GM04504 (cell line): ENCODE measurements around the gene RAB40C.

Experiments used
- DNase-seq: peaks from one replicate; pipeline ENCODE4 v3.0.0-alpha.2; 2012; ENCODE audit warnings: low read depth

RAB40C gene

GRCh38 chr16:632486-633335 lies 42.8 kb downstream of the RAB40C start:
- no peak for DNase-seq

DNA sequence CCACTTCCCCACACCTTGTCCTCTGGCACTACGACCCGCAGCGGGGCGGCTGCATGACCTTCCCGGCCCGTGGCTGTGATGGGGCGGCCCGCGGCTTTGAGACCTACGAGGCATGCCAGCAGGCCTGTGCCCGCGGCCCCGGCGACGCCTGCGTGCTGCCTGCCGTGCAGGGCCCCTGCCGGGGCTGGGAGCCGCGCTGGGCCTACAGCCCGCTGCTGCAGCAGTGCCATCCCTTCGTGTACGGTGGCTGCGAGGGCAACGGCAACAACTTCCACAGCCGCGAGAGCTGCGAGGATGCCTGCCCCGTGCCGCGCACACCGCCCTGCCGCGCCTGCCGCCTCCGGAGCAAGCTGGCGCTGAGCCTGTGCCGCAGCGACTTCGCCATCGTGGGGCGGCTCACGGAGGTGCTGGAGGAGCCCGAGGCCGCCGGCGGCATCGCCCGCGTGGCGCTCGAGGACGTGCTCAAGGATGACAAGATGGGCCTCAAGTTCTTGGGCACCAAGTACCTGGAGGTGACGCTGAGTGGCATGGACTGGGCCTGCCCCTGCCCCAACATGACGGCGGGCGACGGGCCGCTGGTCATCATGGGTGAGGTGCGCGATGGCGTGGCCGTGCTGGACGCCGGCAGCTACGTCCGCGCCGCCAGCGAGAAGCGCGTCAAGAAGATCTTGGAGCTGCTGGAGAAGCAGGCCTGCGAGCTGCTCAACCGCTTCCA lies 43.6 kb downstream of the RAB40C start:
- DNase-seq: no peak

- no peak for DNase-seq
Measured at GRCh38 chr16:634051-634670, 44.3 kb downstream of the RAB40C start.

DNA sequence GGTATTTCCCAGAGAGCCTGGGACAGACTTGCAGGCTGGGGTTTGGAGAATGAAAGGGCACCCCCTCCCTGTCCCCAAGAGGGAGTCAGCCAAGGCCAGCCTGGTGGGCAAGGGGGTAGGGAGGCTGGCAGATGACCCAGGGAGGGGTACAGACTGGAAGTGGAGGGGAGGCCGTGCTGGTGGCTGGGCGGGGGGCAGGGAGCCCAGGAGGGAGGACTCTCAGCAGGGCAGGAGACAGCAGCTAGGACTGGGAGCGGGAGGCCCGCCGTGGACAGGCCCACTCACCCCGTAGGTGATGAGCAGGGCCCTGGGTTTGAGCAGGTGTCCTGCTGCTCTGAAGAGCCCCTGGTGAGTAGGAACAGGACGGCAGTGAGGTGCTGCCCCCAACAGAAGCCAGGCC lies 45.1 kb downstream of the RAB40C start:
- no peak for DNase-seq

DNA sequence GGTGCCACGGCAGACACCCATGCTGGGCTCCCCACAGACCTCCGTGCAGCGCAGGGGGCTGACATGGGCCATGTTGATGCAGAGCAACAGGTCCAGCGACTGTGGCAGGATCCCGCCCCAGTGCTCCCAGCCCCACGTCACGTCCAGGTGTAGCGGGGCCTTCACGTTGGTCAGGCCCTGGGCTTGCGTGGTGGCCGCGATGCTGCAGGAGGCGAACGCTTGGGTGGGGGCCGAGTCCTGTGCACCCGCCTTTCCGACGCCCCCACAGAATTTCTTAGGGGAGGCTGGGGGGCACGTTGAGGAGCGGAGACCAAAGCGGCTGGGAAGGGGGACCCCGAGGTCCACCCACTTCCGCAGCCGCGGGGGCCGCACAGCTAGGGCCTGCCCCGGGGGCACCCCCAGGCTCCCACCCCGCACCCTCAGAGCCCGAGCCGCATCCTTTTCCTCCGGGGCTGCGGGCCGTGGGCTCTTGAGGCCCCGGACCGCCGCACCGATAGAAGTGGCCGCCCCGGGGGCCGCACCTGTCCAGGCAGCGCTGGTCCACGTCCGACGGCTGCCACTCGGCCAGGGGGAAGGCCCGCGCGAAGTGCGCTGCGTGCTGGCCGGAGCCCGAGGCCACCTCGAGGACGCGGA lies 45.8 kb downstream of the RAB40C start:
- no peak for DNase-seq

DNA sequence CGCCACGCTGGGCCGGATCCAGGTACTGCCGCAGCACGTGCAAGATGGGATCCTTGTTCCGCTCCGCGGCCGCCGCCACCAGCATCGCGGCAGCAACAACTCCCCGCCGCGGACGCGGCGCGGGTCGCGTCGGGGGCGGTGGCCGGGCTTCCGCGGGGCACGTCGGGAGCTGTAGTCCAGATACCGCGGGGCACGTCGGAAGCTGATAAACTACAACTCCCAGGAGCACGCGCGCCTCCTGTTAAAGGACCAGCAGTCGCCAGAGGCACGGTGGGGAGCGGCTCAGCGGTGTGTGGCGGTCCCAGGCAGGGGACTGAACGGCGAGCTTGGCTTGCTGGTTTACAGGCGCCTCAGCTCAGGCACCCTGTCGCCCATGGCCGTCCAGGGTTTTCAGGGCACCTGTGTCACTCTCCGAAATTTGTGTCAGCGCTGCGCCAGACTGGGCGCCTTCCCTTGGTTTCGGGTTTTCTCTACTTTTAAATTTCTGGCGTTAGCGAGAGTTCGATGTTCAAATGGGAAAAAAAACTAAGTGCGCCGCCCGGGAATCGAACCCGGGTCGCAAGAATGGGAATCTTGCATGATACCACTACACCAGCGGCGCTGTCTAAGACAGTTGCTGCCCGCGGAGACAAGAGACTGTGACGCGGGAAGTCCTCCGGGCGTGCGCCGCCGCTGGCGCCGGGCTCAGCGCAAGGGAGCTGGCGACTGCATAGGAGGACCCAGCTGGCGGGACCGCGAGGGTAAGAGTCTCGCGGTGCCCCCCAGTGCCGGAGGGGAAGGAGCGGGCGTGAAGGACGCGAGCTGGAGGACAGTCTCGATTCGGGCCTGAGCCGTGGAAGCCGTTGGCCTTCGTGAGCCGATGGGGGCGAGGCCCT lies 46.6 kb downstream of the RAB40C start, which contains the start of gene METTL26:
TSS of gene METTL26 (minus strand) at position 100 of the 875 bp plus-strand sequence. CDS start at position 85, 15 bp downstream.
- DNase-seq: peak; percentile 86

DNA sequence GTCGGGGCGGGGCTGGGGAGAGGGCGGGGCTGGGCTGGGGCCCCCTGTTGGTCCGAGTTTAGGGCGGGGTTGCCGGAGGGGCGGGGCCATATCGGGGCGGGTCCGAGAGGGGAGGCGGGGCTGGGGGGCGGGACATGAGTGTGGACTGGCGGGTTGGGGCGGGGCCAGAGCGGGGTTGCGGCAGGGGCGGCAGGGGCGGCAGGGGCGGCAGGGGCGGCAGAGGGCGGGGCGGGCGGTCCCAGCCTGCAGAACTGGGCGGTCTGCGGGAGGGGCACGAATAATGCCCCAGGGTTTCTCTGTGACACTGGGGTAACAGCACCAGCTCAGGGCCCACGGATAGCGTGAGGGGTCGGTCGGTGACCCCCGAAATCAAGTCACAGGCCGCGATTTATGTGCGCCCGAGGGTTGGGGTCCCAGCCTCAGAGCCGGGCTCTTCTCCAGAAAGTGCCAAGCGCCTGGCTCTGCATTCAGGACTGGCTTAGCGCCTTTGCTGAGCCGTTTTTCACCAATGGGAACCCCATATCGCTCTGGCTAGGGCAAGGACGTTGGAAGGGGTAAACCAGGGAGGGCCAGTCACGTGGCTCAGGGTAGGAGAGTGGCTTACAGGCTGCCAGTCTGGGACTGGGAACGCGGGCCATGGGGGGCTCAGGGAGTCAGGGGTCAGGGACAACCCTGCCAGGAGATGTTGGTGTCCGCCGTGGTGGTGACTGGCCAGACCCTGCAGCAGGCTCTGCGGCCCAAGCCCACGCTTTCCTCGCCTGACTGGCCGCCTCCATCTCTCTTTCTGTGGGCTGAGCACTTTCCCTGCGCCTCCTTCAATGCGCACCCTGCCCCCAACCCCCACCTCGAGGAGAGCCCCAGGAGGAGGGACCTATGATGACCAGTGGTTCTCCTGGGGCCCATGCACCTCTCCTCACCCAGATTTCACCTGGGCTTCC lies 47.5 kb downstream of the RAB40C start:
- DNase-seq: peak; percentile 69

GRCh38 chr16:638034-638543 lies 48.2 kb downstream of the RAB40C start:
- DNase-seq: no peak

- DNase-seq: no peak
Measured at GRCh38 chr16:638836-639235, 49.0 kb downstream of the RAB40C start.

DNA sequence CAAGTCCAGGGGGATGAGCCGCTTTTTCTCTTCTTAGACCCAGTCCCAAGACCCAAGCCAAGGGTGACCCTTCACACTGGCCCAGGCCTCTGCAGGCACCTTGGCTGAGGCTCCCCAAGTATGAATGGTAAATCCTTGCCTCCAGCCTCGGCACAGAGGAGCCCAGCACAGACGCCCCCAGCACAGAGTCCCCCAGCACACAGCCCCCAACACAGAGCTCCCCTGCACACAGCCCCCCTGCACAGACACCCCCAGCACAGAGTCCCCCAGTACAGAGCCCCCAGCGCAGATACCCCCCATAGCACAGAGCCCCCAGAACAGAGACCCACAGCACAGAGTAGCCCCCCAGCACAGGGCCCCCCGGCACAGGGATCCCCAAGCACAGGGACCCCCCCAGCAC lies 50.7 kb downstream of the RAB40C start:
- no peak for DNase-seq

DNA sequence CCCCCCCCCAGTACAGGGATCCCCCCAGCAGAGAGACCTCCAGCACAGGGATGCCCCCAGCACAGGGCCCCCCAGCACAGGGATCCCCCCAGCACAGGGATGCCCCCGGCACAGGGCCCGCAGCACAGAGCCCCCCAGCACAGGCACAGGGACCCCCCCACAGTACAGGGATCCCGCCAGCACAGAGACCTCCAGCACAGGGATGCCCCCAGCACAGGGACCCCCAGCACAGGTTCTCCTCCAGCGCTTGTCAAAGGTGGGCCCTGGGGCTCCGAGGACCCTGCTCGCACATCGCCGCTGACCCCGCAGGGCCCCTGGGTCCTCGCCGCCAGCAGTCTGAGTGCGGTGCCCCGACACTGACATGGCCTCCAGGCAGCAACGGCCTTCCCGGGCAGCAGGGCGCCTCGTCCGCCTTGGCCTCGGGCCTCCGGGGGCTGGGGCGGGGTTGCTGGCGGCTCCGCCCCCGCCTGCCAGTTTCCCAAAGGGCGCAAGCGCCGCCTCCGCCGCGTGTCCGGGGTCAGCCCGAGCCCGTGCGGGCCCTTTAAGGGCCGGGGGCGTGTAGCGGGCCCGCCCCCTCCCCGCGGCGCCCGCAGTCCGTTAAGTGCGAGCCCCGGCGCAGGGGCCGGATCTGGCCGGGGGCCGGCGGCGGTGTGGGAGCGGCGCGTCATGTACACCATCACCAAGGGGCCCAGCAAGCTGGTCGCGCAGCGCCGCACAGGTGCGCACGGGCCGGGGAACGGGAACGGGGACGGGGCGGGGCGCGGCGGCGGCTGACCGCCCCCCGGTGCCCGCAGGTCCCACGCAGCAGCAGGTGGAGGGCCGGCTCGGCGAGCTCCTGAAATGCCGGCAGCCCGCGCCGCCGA lies 51.7 kb downstream of the RAB40C start, which contains the start of gene MCRIP2:
TSS of gene MCRIP2 (plus strand) at position 503 of the 863 bp plus-strand sequence. CDS start at position 667, 164 bp downstream.
- peak; percentile 48 for DNase-seq

- DNase-seq: no peak
Measured at GRCh38 chr16:642189-643049, 52.6 kb downstream of the RAB40C start.

DNA sequence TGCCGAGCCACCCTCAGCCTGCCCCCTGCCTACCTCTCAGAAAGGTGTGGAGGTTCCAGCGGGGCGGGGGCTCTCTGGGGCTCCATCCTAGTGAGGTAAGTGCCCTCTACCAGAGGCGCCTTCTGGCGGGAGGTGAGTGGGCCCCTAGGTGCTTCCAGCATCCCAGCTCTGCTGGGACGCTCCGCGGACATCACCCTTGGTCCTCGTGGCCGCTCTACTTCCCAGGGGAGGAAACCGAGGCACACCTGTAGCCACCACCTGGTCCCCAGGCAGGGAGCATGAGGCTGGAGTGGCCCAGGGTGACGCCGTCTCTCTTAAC lies 53.1 kb downstream of the RAB40C start:
- DNase-seq: no peak

- DNase-seq: no peak
Measured at GRCh38 chr16:644556-644955, 54.7 kb downstream of the RAB40C start.

DNA sequence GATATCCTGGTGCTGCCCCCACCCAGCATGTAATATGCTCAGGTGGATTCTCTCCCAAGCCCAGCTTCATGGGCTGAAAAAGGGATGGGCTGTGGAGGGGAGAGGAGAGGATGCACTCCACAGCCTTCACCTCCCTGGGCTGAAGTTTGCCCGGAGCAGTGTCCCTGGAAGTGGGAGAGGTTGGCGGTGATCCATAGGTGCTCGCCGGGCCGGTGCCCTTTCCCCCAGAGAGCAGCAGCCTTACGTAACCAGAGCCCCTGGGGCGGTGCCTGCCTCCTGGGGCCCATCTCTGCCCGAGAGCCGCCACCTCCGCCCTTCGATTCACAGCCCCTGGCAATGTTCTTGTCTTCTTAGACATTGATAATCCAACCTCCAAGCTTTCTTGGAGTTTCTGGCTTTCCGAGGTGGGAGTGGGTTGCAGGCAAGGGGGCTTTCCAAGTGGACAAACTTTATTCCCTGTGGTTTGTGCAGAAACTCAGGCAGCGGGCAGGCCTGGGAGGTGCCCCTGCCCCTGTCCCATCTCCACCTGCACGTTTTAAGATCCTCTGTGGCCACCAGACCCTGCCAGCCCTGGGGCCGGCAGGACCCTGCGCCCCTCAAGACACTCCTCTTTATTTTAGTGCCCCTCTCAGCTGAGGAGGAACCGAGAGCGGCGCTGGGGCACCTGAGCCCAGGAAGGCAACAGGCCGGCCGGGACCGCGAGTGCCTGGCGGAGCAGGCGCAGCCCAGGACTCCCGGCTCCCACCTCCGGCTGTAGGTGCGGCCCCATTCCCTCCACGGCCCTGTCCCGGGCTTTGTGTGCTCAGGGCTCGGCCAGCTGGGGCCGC lies 56.2 kb downstream of the RAB40C start:
- no peak for DNase-seq

GRCh38 chr16:646679-647172 lies 56.9 kb downstream of the RAB40C start:
- DNase-seq: no peak
